GM19324 (cell line): ENCODE results near the gene CACNA1C.

Source experiments
- ATAC-seq: cut with Tn5 transposase; IDR thresholded peaks from one replicate; pipeline ENCODE4 v1.9.1; 2021; ENCODE audit warnings: mild to moderate bottlenecking, moderate library complexity; ENCODE audit not compliant: unreplicated experiment, low FRiP score

CACNA1C gene

GRCh38 chr12:2553388-2554126 lies 500.8 kb downstream of the CACNA1C start:
- ATAC-seq, result no peak

GRCh38 chr12:2555487-2556082 lies 502.8 kb downstream of the CACNA1C start:
- ATAC-seq, result no peak

GRCh38 chr12:2557597-2557996 lies 504.8 kb downstream of the CACNA1C start:
- ATAC-seq, result no peak

GRCh38 chr12:2559931-2560330 lies 507.1 kb downstream of the CACNA1C start:
- no peak for ATAC-seq

- no peak for ATAC-seq
Observed at GRCh38 chr12:2560356-2560755, 507.6 kb downstream of the CACNA1C start.

- no peak for ATAC-seq
Observed at GRCh38 chr12:2561367-2561766, 508.6 kb downstream of the CACNA1C start.

GRCh38 chr12:2562400-2562799 lies 509.6 kb downstream of the CACNA1C start:
- ATAC-seq, result no peak

- no peak for ATAC-seq
Observed at GRCh38 chr12:2563709-2564108, 510.9 kb downstream of the CACNA1C start.

GRCh38 chr12:2566161-2566560 lies 513.4 kb downstream of the CACNA1C start:
- ATAC-seq, result no peak

GRCh38 chr12:2567711-2568110 lies 514.9 kb downstream of the CACNA1C start:
- ATAC-seq, result no peak

GRCh38 chr12:2570562-2570961 lies 517.8 kb downstream of the CACNA1C start:
- no peak for ATAC-seq

- no peak for ATAC-seq
Observed at GRCh38 chr12:2574355-2574935, 521.7 kb downstream of the CACNA1C start.

- ATAC-seq, result no peak
Observed at GRCh38 chr12:2575245-2575644, 522.5 kb downstream of the CACNA1C start.

GRCh38 chr12:2578211-2578610 lies 525.4 kb downstream of the CACNA1C start:
- ATAC-seq, result no peak

- ATAC-seq, result no peak
Observed at GRCh38 chr12:2578772-2579171, 526.0 kb downstream of the CACNA1C start.

- ATAC-seq, result no peak
Observed at GRCh38 chr12:2580821-2581220, 528.0 kb downstream of the CACNA1C start.

- ATAC-seq, result no peak
Observed at GRCh38 chr12:2581293-2582045, 528.7 kb downstream of the CACNA1C start.

GRCh38 chr12:2582631-2583030 lies 529.8 kb downstream of the CACNA1C start:
- ATAC-seq, result no peak

- ATAC-seq, result no peak
Observed at GRCh38 chr12:2583091-2583497, 530.3 kb downstream of the CACNA1C start.

GRCh38 chr12:2583642-2584401 lies 531.0 kb downstream of the CACNA1C start:
- no peak for ATAC-seq
